Suprapubic skin (tissue), 4 donors: ENCODE results near the gene SCAANT1.

Source experiments
- CTCF ChIP-seq, 2 donors: fragments of 200-600 bp in 1 of 2; fragments of 450-650 bp in 1 of 2; sonication (generic) in 1 of 2; IDR thresholded peaks; one replicate each; pipeline ENCODE4 v1.5.1; 2016 to 2019; ENCODE audit warnings: antibody characterized with exemption in 2 of 2, mild to moderate bottlenecking in 1 of 2, moderate library complexity in 1 of 2
- EP300 ChIP-seq: sonication (generic); formaldehyde crosslinking; IDR thresholded peaks from one replicate; pipeline ENCODE4 v1.6.1; 2017; ENCODE audit warnings: antibody characterized with exemption
- POLR2A ChIP-seq, 2 donors: fragments of 450-650 bp; IDR thresholded peaks; one replicate each; pipeline ENCODE4 v1.6.1; 2017; ENCODE audit warnings: antibody characterized with exemption in 2 of 2, mild to moderate bottlenecking in 2 of 2, moderate library complexity in 2 of 2
- POLR2AphosphoS5 ChIP-seq, 3 donors: sonication (generic); formaldehyde crosslinking; IDR thresholded peaks; one replicate each; pipeline ENCODE4 v1.6.1; 2017; ENCODE audit warnings: antibody characterized with exemption in 3 of 3

GRCh38 chr3:63891518-63891917, 20.7 kb downstream of the SCAANT1 start:
- TF ChIP-seq POLR2A (IDR thresholded peaks at IDR 0.05) (no peak), CTCF (IDR thresholded peaks at IDR 0.05) (no peak), POLR2AphosphoS5 (IDR thresholded peaks at IDR 0.05) (no peak), EP300 (no peak)
